Fibroblast of skin of scalp (primary cell): Measurements from ENCODE around the gene VAT1L.
"Not testable (repeated sequence)": the region's sequence is repeated elsewhere in the genome, so short reads cannot be mapped to it uniquely, and the experiment has no call there.

ENCODE experiments used
- DNase-seq: peaks from one replicate; pipeline ENCODE4 v3.0.0-alpha.2; 2013

The VAT1L gene

GRCh38 chr16:77956231-77956630 is 167.9 kb downstream of the VAT1L start:
- no peak for DNase-seq

GRCh38 chr16:77960766-77961165 is 172.4 kb downstream of the VAT1L start:
- no peak for DNase-seq

- DNase-seq = no peak
These were observed 173.4 kb downstream of the VAT1L start for GRCh38 chr16:77961814-77962213.

- no peak for DNase-seq
These were observed 174.3 kb downstream of the VAT1L start for GRCh38 chr16:77962689-77963088.

GRCh38 chr16:77963185-77964044 is 175.1 kb downstream of the VAT1L start:
- no peak for DNase-seq

GRCh38 chr16:77965346-77965745 is 177.0 kb downstream of the VAT1L start:
- no peak for DNase-seq

GRCh38 chr16:77967054-77967904 is 178.9 kb downstream of the VAT1L start:
- no peak for DNase-seq

- no peak for DNase-seq
These were observed 181.5 kb downstream of the VAT1L start for GRCh38 chr16:77969861-77970260.

- DNase-seq = no peak
These were observed 182.0 kb downstream of the VAT1L start for GRCh38 chr16:77970371-77970770.

- DNase-seq = peak; percentile 63
These were observed 183.1 kb downstream of the VAT1L start for GRCh38 chr16:77971306-77972061.

- DNase-seq = no peak
These were observed 183.7 kb downstream of the VAT1L start for GRCh38 chr16:77972062-77972392.

GRCh38 chr16:77974883-77975282 is 186.5 kb downstream of the VAT1L start:
- no peak for DNase-seq

GRCh38 chr16:77975942-77976341 is 187.6 kb downstream of the VAT1L start:
- DNase-seq = no peak

- no peak for DNase-seq
These were observed 189.0 kb downstream of the VAT1L start for GRCh38 chr16:77977339-77977738.

GRCh38 chr16:77985111-77985510 is 196.7 kb downstream of the VAT1L start:
- no peak for DNase-seq

- no peak for DNase-seq
These were observed 197.8 kb downstream of the VAT1L start for GRCh38 chr16:77986011-77986740.

GRCh38 chr16:77987810-77988209 is 199.4 kb downstream of the VAT1L start:
- no peak for DNase-seq

- DNase-seq = no peak
These were observed 201.5 kb downstream of the VAT1L start for GRCh38 chr16:77989846-77990245.

- no peak for DNase-seq
These were observed 203.3 kb downstream of the VAT1L start for GRCh38 chr16:77991701-77992100.

GRCh38 chr16:77992381-77992780 is 204.0 kb downstream of the VAT1L start:
- DNase-seq = not testable (repeated sequence)

GRCh38 chr16:77993111-77993985 is 205.0 kb downstream of the VAT1L start:
- peak; percentile 28 for DNase-seq
